ENCODE data around the gene LBH.

Gene LBH

DNA sequence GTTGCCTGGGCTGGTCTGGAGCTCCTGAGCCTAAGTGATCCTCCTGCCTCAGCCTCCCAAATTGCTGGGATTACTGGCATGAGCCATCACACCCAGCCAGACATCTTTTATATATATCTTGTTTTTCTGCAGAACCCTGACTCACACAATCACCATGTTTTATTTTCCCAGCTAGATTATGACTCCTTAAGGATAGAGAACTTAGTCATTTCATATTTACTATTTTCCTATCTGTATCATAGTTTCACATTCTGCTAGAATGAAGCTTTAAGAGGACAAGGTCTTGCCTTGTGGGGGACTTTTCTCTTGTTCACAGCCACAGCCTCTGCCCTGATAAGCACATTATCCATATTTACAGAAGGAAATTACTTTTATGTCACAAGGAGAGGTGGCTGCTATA, 73.9 kb downstream of the LBH start:
- no peak for DNase-seq (ENCODE audit: low read depth)

DNA sequence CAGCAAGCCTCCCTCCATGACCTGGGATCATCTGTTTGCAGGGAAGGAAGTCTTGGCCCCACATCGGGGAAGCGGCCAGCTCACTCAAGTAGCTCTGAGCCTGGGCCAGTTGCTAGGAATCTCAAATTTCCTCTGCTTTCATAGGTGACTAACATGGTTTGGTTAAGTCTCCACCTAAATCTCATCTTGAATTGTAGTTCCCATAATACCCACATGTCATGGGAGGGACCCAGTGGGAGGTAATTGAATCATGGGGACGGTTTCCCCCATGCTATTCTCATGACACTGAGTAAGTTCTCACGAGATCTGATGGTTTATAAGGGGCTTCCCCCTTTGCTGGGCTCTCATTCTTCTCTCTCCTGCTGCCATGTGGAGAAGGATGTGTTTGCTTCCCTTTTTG, 75.2 kb downstream of the LBH start:
- DNase-seq (ENCODE audit: low read depth) = no peak

DNA sequence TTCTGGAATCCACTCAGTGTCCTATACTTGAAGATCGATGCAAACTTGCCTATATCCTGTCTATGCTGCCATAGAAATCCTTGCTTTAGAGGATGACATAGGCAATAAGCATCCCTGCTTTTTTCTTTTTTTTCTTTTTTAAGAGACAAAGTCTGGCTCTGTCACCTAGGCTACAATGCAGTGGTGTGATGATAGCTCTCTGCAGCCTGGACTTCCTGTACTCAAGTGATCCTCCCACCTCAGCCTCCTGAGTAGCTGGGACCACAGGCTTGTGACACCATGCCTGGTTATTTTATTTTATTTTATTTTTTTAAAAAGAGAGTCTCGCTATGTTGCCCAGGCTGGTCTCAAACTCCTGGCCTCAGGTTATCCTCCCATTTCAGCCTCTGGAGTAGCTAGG, 76.9 kb downstream of the LBH start:
- DNase-seq (ENCODE audit: low read depth) = no peak
